Jurkat, Clone E6-1 (cell line): ENCODE data around the gene RBM20.
"Not testable (repeated sequence)": the region's sequence is repeated elsewhere in the genome, so short reads cannot be mapped to it uniquely, and the experiment has no call there.

Experiments used
- DNase-seq: peaks from one replicate; pipeline ENCODE4 v3.0.0-alpha.2; 2011; ENCODE audit warnings: low read depth, low spot score
- H3K4me3 ChIP-seq: 2 replicates; pipeline ENCODE4 v1.5.1; 2011; ENCODE audit warnings: mild to moderate bottlenecking, low read length, control low read depth, moderate library complexity

Gene RBM20

GRCh38 chr10:110750931-110751330, 106.8 kb downstream of the RBM20 start:
- H3K4me3 ChIP-seq, result no peak overlapping the region
- DNase-seq, result peak; percentile 41

- H3K4me3 ChIP-seq, result no peak overlapping the region
- no peak for DNase-seq
These were observed 107.7 kb downstream of the RBM20 start for GRCh38 chr10:110751850-110752249.

DNA sequence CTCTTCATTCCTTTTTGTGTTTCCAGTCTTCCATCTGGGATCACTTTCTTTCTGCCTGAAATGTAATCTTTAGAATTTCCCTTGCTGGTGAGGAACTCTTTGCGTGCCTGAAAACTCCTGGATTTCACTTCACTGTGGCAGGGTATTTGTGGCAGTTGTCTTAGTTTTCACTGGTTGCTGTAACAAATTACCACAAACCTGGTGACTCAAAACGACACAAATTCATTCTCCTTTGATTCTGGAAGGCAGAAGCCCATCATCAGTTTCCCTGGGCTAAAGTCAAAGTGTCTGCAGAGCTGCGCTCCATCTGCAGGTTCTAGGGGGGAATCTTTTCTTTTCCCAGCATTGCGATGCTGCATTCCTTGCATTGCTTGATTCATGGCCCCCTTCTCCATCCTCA, 109.3 kb downstream of the RBM20 start:
- no peak for DNase-seq
- no peak overlapping the region for H3K4me3 ChIP-seq

GRCh38 chr10:110754375-110755105, 110.4 kb downstream of the RBM20 start:
- H3K4me3 ChIP-seq, result no peak overlapping the region
- no peak for DNase-seq

DNA sequence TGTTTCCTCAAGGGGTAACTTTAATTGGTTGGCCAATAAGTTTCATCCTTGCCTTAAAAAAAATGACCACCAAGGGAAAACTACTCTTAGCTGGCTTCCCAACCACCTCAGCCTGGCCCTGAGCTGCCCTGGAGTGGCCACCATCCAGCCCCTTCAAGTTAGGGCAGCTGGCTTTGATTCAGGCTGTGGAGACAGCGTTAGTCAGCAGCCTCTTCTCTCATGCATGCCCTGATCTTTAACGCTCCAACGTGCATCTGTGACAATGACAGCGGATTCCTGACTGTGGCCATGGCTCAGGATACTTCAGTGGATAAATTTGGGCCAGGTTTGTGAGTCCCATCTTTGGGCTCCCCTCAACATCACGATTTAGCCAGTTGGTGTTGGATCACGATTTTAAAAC, 111.6 kb downstream of the RBM20 start:
- no peak overlapping the region for H3K4me3 ChIP-seq
- DNase-seq, result no peak

- no peak for DNase-seq
- no peak overlapping the region for H3K4me3 ChIP-seq
These were observed 112.7 kb downstream of the RBM20 start for GRCh38 chr10:110756876-110757275.

GRCh38 chr10:110757586-110757985, 113.5 kb downstream of the RBM20 start:
- no peak for DNase-seq
- H3K4me3 ChIP-seq, result no peak overlapping the region

DNA sequence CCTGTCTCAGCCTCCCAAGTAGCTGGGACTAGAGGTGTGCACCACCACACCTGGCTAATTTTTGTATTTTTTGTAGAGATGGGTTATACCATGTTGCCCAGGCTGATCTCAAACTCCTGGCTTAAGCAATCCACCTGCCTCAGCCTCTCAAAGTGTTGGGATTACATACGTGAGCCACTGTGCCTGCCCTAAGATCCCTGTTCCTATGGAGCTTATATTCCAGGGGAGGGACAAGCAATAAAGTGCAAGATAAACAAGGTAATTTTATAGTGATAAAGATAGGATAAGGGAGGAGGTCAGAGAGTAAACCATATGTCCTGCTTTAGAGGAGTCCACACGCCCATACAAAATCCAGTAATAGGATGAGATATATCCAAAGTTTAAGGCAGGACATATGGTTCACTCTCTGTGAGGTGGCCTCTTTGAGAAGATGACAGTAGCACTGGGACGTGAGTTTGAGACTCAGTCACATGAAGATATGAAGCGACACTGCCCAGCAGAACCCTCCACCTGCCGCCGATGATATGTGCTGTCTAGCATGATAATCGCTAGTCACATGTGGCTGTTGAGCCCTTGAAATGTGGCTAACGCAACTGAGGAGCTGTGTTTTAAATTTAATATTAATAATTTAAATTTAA, 114.1 kb downstream of the RBM20 start:
- H3K4me3 ChIP-seq, result no peak overlapping the region
- DNase-seq, result no peak

GRCh38 chr10:110758898-110759297, 114.8 kb downstream of the RBM20 start:
- DNase-seq, result no peak
- no peak overlapping the region for H3K4me3 ChIP-seq

- no peak for DNase-seq
- H3K4me3 ChIP-seq, result no peak overlapping the region
These were observed 115.4 kb downstream of the RBM20 start for GRCh38 chr10:110759523-110759922.

DNA sequence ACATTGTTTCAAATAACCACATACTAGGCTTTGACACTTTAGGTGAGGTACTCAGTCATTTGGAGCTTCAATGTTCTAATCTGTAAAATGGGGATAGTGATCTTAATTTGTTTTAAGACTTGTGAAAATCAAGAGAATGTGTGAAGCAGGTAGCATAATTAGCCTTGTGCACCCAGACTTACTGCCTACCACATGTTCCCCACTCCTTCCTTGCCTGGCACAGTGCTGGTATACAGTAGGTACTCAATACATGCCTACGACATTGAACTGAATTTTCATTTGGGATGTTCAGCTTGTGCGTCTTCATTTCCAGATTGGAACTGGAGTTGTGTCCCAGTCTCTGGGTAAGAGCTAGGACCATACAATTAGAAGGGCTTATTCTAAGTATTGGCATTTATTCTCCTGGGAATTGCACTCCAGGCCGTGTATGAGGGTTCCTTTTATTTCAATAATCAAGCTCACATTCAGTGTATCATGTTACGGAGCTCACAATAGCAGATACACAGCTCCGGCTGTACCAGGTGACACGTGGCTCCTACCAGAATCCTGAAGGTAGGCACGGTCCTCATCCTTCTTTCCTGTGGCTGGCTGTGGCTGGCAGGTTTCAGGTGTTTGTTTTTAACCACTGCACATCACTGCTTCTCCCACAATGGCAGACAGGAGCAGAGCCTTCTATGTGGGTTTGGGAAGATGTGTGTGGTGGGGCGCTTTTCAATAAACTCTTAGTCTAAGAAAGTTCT, 118.1 kb downstream of the RBM20 start:
- no peak for DNase-seq
- H3K4me3 ChIP-seq, result no peak overlapping the region

DNA sequence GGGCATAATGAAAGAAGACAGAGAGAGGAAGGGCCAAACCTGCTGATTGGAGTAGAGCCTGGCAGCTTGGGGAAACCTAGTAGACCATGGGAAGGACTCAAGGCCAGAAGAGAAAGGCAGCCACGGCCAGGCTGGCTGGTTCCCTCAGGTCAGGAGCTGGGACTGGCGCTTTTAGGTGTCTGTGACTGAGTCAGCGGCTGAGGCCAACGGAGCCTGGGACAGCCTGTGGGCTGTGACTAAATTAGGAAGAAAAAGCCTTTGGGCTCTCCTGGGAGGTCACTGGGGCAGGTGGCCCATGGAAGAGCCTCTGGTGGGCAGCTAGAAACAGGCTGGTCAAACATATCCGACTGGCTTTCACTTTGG, 118.7 kb downstream of the RBM20 start:
- no peak for DNase-seq
- H3K4me3 ChIP-seq, result no peak overlapping the region

DNA sequence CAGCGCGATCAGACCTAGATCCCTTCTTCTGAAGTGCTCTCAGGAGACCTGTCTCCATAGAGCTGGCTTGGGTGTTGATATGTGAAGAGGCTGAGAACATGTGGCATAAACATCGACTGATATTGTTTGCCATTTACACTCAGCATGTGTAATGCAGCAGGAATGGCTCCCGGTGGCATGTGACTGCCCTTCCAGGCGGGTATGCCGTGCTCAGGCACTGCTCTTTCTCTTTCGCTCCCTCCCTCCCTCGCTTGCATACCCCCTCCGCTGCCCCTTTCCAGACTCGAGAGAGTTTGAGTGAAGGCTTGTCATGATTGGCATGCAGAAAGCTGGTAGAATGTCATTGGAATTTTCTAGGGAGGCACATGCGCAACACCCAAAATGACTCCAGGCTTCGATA, 120.2 kb downstream of the RBM20 start:
- no peak for DNase-seq
- no peak overlapping the region for H3K4me3 ChIP-seq

DNA sequence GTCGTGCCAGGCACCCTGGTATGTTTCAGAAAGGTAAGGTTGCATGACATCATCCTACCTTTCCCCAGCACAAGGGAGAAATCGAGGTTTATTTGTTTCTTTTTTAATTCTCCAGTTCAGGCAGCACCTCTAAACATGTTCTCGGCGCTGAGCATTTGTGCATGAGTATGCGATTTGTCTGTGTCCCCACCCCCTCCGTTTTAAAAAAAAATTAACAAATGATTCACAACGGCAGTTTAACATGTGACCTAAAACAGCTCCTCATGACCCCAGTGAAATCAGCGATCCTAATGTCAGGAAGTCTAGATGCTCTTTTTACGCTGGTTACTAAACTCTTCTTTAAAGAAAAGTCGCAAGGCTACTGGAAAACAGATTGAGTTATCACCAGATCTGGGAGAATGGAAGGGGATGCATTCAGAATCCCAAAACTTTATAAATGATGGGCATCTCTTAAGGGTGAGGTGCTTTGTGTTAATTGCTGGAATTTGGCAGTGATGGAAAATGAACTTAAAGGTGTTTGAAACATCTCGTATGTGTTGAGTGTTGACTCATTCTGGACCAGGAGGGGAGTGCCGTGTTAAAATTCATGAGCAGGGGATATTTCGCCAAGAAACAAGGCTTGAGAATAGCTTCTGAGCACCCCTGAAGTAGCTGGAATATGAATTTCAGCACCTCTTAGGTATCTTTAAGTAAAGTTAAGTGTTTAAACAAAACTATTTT, 120.8 kb downstream of the RBM20 start:
- H3K4me3 ChIP-seq, result no peak overlapping the region
- DNase-seq, result no peak

GRCh38 chr10:110765513-110766319, 121.6 kb downstream of the RBM20 start:
- no peak overlapping the region for H3K4me3 ChIP-seq
- DNase-seq, result no peak

DNA sequence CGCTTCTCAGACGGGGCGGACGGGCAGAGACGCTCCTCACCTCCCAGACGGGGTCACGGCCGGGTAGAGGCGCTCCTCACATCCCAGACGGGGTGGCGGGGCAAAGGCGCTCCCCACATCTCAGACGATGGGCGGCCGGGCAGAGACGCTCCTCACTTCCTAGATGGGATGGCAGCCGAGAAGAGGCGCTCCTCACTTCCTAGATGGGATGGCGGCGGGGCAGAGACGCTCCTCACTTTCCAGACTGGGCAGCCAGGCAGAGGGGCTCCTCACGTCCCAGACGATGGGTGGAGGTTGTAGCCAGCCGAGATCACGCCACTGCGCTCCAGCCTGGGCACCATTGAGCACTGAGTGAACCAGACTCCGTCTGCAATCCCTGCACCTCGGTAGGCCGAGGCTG, 123.5 kb downstream of the RBM20 start:
- H3K4me3 ChIP-seq, DNase-seq: not testable (repeated sequence)

GRCh38 chr10:110770243-110770642, 126.1 kb downstream of the RBM20 start:
- DNase-seq, result no peak
- no peak overlapping the region for H3K4me3 ChIP-seq

GRCh38 chr10:110771486-110771885, 127.3 kb downstream of the RBM20 start:
- H3K4me3 ChIP-seq, result no peak overlapping the region
- DNase-seq, result no peak

DNA sequence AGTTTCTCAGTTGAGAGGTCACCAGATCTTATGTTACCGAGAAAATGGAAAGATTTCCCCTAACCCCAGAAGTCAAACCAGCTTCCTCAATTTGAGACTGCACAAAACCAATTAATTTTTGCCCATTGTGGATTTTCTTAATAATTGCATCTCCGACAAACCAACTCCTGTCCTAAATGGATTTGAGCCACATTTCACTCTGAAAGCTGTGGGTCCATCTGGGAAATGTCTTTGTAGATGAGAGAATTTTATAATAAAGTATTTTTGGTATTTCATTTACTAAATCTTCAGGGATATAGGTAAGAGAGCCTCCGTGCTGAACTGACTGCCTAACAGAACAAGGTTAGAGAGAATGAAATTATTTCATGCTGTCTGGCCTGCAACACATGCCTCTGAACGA, 127.9 kb downstream of the RBM20 start:
- no peak overlapping the region for H3K4me3 ChIP-seq
- no peak for DNase-seq
